Dedifferentiated amniotic fluid mesenchymal stem cell (primary cell): ENCODE results near the gene YWHAB.
"Not testable (repeated sequence)": the region's sequence is repeated elsewhere in the genome, so short reads cannot be mapped to it uniquely, and the experiment has no call there.

Source experiments
- DNase-seq: peaks from one replicate; pipeline ENCODE4 v3.0.0-alpha.2; 2016; ENCODE audit errors: extremely low spot score

Gene YWHAB

DNA sequence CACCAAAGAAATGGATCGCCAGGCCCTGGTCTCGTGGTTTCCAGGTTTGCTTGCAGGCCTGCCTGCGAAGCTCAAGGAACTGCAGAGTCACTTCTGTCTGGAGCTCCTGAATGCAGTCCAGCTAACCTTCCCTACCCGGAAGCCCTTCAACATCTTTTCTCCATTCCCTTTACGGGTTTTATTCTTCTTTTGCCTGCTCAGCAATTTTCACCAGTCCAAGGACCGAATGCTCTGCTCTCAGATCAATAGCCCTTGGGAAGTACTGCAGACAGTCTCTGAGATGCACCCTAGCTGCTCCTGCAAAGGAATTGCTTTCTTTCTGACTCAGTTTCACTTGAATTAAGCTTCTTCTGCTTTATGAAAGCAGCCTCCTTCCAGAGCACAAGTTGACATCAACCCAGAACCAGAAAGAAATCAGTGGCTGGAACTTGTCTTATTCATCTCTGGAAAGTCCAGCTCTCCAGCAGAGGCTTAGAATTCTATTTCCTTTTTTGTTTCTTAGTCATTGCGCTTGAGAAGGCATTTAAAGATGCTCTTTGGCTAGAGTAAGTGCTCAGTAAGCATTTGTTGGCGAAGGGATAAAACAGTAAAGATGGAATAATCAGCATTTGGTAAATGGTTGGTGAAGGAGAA is 18.7 kb upstream of the YWHAB start:
- DNase-seq = no peak

GRCh38 chr20:44869471-44869870 is 16.0 kb upstream of the YWHAB start:
- no peak for DNase-seq

DNA sequence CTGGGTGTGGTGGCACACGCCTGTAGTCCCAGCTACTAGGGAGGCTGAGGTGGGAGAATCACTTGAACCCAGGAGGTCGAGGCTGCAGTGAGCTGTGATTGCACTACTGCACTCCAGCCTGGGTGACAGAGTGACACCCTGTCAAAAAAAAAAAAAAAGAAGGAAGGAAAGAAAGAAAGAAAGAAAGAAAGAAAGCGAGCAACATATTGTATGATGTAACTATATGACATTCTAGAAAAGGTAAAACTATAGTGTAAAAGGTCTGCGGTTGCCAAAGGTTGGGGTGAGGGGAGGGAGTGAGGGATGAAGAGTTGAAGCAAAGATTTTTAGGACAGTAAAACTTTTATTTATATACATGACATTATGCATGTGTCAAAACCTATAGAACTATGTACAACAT is 3.1 kb upstream of the YWHAB start:
- not testable (repeated sequence) for DNase-seq

GRCh38 chr20:44883214-44883902 is 2.1 kb upstream of the YWHAB start:
- no peak for DNase-seq

DNA sequence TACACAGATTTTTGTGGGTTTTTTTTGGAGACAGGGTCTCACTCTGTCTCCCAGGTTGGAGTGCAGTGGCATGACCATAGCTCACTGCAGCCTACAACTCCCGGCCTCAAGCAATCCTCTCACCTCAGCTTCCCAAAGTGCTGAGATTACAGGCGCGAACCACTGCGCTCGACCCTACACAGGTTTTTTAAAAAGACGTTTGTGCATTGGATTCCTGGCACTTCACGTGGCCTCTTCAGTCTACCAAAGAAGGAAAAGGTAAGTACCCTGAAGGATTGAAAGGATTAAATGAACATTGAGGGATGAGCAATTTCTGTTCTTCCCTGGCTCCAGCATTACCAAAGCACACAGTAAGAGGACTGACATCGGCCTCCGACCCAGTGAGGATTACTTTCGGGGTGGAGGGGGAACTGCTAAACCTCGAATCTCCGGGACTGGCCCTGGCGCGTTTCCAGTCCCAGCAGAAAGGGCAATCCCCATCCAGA is 556 bp upstream of the YWHAB start:
- no peak for DNase-seq

DNA sequence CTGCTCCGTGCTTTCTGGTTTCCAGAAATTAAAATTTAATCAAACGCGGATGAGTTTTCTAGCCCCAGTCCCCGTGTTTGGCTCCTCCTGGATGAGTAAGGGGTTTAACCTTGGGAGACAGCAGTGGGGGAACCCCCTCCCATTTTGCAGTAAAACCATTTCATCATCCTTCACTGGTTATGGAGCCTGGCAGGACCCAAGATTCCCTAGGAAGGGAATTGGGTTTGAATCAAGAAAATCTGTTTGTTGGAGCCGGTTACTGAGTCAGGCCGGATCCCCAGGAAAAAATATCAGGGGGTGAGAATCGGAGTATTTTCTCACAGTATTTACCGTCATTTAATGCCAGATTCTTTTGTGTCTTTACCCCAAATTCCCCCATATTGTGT is 754 bp downstream of the YWHAB start:
- DNase-seq = no peak

- no peak for DNase-seq
Measured at GRCh38 chr20:44886828-44887227, 1.3 kb downstream of the YWHAB start.

DNA sequence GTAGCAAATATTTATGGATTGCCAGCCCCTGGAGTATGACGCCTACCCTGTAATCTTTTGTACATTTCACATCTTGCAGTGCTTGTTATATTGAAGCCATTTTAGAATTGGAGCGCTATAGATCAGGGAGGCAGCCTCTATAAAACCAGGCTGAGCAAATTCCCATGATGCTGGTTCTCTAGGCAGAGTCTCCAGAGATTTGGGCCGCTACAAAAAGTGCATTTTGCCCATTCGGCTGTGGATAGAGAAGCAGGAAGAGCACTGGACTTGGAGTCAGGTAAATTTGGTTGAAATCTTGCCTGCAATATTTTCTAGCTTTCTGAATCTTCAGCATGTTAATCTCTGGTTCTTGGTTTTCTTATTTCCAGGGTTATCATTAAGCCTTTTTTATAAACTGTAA is 2.0 kb downstream of the YWHAB start:
- DNase-seq = no peak

DNA sequence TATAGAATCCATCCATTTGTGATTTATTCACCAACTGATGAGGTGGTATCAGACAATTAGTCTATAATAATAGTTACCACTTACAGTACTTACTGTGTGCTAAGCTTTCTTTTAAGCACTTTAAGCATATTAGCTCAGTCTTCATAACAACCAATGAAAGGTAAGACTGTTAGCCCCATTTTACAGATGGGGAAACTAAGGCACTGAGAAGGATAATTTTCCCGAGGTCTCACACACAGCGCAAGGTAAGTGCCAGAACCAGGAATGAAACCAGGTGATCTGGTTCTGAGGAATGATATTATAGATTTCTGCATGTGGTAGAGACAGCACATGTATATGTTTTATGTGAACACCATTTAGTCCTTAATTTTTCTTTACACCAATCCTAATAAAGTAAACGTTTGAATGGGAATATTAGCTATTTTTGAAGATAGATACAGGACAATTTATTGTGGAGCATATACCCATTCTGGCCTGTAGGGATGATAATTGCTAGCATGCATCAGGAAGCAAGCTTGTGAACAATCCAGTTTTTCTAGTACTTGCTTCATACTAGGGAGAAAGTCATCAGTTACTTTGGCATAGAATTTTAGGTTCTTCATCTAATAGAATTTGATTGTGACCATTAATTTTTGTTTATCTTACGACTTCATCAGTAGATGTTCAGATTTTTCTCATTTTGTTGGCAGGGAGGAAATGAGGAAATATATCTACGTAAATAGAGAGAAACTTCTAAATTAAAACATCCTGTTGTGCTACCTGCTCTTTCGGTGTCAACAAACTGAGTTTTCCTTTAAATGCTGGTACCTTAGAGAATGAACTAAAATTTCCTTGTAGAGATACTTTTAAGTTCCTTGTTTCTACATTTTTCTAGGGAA is 3.0 kb downstream of the YWHAB start:
- DNase-seq = no peak

DNA sequence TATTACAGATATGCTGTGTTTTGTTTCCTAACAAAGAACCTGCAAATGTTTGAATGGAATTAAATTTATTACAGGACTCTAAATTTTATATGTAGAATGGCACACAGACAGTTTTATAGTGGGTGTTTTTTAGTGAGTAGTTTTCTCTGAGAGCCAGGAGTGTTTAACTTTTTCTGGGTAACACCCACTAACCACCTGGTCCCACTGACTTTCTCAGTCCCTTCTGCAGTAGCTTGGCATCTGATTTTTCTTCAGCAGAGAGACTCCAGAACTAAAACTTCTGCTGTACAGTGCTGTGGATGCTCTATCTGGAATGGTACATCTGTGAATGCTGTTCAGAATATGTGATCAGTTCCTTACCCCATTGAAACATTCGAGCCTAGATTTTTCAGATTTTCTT is 6.3 kb downstream of the YWHAB start:
- no peak for DNase-seq

DNA sequence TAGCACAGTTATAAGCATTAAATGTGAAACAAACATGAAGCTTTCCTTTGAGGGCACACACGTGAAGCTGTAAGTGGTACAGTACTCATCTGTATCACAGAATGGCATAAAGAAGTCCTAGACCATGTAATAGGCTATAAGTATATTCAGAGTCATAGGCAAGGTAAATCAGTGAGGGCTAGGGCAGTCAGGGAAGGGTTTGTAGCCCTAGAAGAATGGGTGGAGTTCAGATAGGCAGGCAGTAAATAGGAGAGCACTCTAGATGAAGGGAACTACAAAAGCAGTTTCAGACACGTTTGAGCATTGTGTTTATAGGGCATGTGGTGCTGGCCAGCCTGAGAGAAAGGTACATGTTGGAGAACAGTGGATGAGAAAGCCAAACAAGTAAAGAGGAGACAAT is 9.5 kb downstream of the YWHAB start:
- DNase-seq = no peak

GRCh38 chr20:44896583-44896982 is 11.1 kb downstream of the YWHAB start:
- no peak for DNase-seq

DNA sequence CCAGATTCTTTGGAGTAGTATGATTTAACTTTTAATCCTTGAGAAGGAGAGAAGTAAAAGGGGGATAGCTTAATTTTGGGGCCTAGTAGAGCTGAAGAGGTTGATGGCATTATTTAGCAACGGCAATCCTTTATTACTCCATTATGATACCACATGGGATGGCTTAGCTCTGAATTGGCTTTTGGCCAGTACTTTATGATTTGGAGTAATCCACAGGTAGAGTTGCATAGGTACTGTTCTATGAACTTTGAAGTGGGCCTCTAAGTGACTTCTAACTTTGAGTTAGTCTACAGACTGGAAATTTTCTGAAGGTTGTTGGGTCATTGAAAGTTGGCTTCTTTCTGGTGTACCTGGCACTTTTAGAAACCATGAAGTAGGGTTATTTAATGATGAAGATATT is 11.6 kb downstream of the YWHAB start:
- no peak for DNase-seq

DNA sequence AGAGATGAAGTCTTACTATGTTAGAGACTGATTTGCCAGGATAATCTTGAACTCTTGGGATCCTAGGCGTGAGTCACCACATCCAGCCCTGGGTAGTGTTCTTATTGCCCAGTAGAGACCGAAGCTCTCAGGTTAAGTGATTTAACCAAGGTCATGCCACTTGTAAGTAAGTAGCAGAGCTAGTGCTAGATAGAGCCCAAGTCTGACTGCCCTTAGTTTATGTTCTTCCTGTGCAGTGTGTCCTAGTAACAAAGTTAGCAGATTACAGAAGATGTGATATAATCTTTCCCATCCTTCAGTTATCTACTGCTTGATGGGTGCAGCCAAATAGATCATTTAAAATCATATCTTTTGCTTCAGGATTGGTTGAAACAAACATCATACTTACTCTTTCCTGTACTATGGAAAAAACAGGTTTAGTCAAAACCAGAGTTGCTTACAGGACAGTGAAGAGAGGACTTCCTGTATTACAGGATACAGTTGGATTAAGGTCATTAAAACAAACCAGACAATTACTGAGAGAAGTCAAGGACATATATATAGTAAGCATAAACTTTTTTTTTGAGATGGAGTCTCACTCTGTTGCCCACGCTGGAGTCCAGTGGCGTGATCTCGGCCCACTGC is 14.8 kb downstream of the YWHAB start:
- DNase-seq = no peak

DNA sequence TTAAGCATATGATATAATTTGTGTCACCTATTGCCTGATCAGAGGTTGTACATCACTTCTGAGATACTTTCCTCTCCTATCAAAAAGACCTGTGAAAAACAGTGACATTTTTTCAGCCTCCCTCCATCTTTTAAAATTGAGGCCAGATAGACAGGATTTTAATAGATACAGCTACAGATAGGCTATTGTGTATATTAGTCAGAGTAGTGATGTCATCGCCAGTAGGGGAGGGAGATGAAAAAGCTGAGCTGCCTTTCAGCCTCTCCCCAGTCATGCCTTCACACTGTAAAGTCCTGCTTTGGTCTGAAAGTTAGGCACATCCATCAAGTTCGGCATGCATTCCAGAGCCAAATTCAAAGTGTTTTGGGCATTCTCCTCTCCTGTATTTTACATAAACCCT is 16.5 kb downstream of the YWHAB start:
- no peak for DNase-seq

DNA sequence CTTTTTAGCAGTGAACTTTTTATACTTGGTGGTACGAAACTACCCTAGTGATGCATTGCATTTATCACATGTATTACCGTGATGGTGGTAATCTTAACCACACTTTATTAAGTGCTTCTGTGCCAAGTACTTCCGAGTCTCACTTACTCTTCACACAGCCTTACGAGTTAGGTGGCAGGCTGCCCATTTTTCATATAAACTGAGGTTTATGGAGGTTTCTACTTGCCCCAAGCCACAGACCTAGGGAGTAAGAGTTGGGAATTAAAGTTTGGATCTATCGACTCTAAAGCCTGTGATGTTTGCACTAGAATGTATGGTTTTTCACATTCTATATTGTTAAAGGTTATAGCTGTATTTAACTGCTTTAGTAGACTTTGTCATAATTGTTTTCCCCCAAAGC is 18.9 kb downstream of the YWHAB start:
- DNase-seq = no peak

DNA sequence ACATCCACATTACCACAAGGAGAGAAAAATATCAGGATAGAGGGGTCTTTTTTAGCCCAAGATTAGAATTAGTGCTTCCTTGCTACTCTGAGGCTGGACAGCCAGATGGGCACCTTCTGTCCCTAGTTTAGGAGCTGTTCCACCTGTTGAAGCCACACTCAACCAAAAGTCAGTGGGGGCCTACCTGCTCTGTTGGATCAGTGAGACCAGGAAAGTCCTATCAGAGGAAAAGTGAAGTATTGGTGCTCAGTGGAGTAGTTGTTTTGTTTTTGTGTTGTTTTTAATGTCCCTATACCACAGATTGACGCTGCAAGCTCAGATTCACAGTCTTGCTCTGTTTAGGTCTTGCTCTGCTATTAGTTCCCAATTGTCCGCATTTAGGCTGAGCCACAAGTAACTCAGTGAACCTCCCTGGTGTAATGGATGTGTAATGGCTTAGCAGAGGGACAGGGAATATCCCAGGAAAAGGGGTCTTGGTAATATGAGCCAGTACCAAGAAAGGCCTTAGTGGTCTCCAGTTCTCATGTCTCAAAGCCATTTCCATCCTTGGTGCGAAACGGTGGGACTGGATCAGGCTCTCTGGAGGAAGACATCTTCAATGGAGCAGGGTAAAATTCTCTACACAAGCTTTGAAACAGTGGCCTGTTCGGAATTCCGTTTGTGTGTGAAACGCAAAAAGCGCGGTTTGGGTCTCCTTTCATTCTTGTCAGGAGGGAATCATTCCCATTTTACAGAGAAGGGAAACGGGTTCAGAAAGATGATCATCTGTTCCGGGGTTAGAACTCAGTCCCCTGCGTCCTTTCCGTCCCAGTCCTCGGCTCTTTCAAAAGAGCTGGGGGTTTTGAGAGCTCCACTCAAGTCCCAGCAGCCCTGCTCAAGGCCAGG is 23.7 kb downstream of the YWHAB start:
- DNase-seq = no peak

DNA sequence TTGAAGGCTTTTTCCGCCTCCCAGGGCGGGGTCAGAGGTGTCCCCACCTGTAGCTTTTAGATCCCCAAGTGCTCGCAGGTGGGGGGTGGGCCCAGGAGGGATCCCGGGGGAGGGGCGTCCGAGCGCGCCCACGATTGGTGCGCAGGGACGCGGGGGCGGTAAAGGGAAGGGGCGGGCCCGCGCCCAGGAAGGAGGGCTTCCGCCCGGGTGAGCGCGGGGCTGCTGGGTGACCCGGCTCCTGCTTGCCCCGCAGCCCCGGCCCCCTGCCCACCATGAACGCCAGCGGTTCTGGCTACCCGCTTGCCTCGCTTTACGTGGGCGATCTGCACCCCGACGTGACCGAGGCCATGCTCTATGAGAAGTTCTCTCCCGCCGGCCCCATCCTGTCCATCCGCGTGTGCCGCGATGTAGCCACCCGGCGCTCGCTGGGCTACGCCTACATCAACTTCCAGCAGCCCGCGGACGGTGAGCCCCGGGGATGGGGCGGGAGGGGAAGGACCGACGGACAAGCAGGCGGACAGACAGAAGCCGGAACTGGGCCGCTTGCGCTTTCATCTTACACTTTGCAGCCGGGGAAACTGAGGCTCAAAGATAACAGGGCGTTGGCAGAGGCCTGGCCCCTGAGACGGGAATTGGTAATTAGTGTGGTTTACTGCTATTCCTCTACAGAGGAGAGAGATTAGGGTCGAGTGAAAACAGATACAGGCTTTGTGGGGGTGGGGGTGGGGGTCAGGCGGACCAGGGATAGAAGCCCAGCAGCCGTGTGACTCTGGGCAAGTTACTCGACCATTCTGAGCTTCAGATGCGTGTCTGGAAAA is 24.6 kb downstream of the YWHAB start, which contains the start of gene PABPC1L:
PABPC1L (plus strand) TSS at position 189 of the 818 bp plus-strand sequence; CDS start at position 273, 84 bp downstream.
- DNase-seq = peak; percentile 34

DNA sequence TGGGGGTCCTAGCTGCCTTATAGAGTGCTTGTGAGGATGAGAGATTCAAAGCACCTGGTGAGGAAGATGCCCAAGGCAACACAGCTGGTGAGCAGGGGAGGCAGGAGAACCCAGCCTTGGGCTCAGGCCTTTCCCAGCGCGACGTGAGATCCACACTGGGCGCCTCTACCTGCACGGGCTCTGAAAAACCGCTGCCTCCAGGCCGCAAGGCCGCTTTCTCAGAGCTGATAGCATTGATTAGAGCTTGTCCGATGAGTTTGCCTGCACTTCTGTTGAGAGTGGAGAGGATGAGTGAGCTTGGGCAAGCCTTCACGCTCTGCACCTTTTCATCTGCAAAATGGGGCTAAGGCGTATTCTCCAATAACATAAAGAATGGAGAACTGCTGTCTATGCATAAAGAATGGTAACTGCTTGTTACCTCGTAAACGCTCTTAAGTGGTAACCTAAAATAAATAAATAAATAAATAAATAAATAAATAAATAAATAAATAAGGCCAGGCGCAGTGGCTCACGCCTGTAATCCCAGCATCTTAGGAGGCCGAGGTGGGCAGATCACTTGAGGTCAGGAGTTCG is 25.3 kb downstream of the YWHAB start:
- DNase-seq = no peak
